Parathyroid adenoma (tissue), 2 donors: ENCODE data around the gene LSM2.
"Not testable (repeated sequence)": the region's sequence is repeated elsewhere in the genome, so short reads cannot be mapped to it uniquely, and the experiment has no call there.

Source experiments
- H2AFZ ChIP-seq: fragments of 300-600 bp; sonication (generic); one replicate; pipeline ENCODE4 v1.7.0; 2017; ENCODE audit warnings: antibody characterized with exemption, mild to moderate bottlenecking
- H3K27ac ChIP-seq: fragments of 300-600 bp; sonication (generic); one replicate; pipeline ENCODE4 v1.7.0; 2017
- H3K27me3 ChIP-seq: fragments of 300-600 bp; sonication (generic); one replicate; pipeline ENCODE4 v1.7.0; 2017; ENCODE audit warnings: low read length; ENCODE audit not compliant: control insufficient read depth, insufficient read depth
- H3K36me3 ChIP-seq: fragments of 300-600 bp; sonication (generic); one replicate; pipeline ENCODE4 v1.7.0; 2017; ENCODE audit warnings: low read length; ENCODE audit not compliant: control insufficient read depth, insufficient read depth
- H3K4me1 ChIP-seq: fragments of 300-600 bp; sonication (generic); one replicate; pipeline ENCODE4 v1.7.0; 2017; ENCODE audit warnings: control low read depth
- H3K4me2 ChIP-seq: fragments of 300-600 bp; sonication (generic); one replicate; pipeline ENCODE4 v1.7.0; 2017; ENCODE audit warnings: low read length
- H3K4me3 ChIP-seq: fragments of 300-600 bp; sonication (generic); one replicate; pipeline ENCODE4 v1.7.0; 2017; ENCODE audit warnings: low read depth, low read length
- H3K79me2 ChIP-seq: fragments of 300-600 bp; sonication (generic); one replicate; pipeline ENCODE4 v1.7.0; 2017; ENCODE audit warnings: control low read depth
- H3K9ac ChIP-seq: fragments of 300-600 bp; sonication (generic); one replicate; pipeline ENCODE4 v1.7.0; 2017; ENCODE audit warnings: mild to moderate bottlenecking
- H3K9me3 ChIP-seq: fragments of 300-600 bp; sonication (generic); one replicate; pipeline ENCODE4 v1.7.0; 2017; ENCODE audit warnings: low read length; ENCODE audit not compliant: control insufficient read depth
- CTCF ChIP-seq: fragments of 300-600 bp; sonication (generic); IDR thresholded peaks from one replicate; pipeline ENCODE4 v1.7.0; 2017; ENCODE audit warnings: antibody characterized with exemption, mild to moderate bottlenecking
- donor health status: primary hyperparathyroidism.

The LSM2 gene

GRCh38 chr6:31825553-31825952 is 18.8 kb upstream of the LSM2 start:
- H3K4me3 ChIP-seq, result peak overlapping the region; percentile 98
- H3K9ac ChIP-seq, result no peak overlapping the region
- H3K9me3 ChIP-seq, result no peaks in the 10 kb centered on the region
- H3K4me1 ChIP-seq, result peaks cover 23% of the 10 kb centered on the region
- H3K79me2 ChIP-seq, result peaks cover 8% of the 10 kb centered on the region
- peak overlapping the region; percentile 92 for H3K4me2 ChIP-seq
- no peaks in the 10 kb centered on the region for H3K27me3 ChIP-seq
- peak overlapping the region; percentile 86 for H2AFZ ChIP-seq
- H3K36me3 ChIP-seq, result no peaks in the 10 kb centered on the region
- no peak for TF ChIP-seq CTCF
- H3K27ac ChIP-seq, result peak overlapping the region; percentile 98

- not testable (repeated sequence) for H3K9ac ChIP-seq, H3K4me2 ChIP-seq, H3K4me3 ChIP-seq, H3K36me3 ChIP-seq, H3K9me3 ChIP-seq, H2AFZ ChIP-seq, H3K79me2 ChIP-seq, H3K27me3 ChIP-seq
- Histone ChIP-seq H3K4me1 (peaks cover 23% of the 10 kb centered on the region), H3K27ac (peak overlapping the region; percentile 98)
Measured at GRCh38 chr6:31823592-31824196, 16.9 kb upstream of the LSM2 start.

GRCh38 chr6:31822036-31822821 is 15.5 kb upstream of the LSM2 start:
- no peaks in the 10 kb centered on the region for H3K9me3 ChIP-seq
- no peaks in the 10 kb centered on the region for H3K79me2 ChIP-seq
- H3K27ac ChIP-seq, result peak overlapping the region; percentile 98
- peaks cover 23% of the 10 kb centered on the region for H3K4me1 ChIP-seq
- peak overlapping the region; percentile 77 for H2AFZ ChIP-seq
- H3K27me3 ChIP-seq, result no peaks in the 10 kb centered on the region
- H3K9ac ChIP-seq, result peak overlapping the region; percentile 46
- H3K4me2 ChIP-seq, result peak overlapping the region; percentile 99
- H3K36me3 ChIP-seq, result no peaks in the 10 kb centered on the region
- TF ChIP-seq CTCF, result no peak
- peak overlapping the region; percentile 94 for H3K4me3 ChIP-seq

GRCh38 chr6:31821301-31822035 is 14.7 kb upstream of the LSM2 start:
- peaks cover 22% of the 10 kb centered on the region for H3K4me1 ChIP-seq

GRCh38 chr6:31820399-31820798 is 13.6 kb upstream of the LSM2 start:
- Histone ChIP-seq H3K4me2 (peak overlapping the region; percentile 99), H3K4me3 (peak overlapping the region; percentile 94), H3K27ac (peak overlapping the region; percentile 98), H3K4me1 (peaks cover 11% of the 10 kb centered on the region)
- not testable (repeated sequence) for H3K27me3 ChIP-seq, H3K79me2 ChIP-seq, H3K9ac ChIP-seq, H3K36me3 ChIP-seq, H3K9me3 ChIP-seq, H2AFZ ChIP-seq

More at GRCh38 chr6:31821301-31822035, 14.7 kb upstream of the LSM2 start:
- H3K9ac ChIP-seq, result peak overlapping the region; percentile 31
- no peak for TF ChIP-seq CTCF
- H3K36me3 ChIP-seq, result no peaks in the 10 kb centered on the region
- H3K9me3 ChIP-seq, result no peaks in the 10 kb centered on the region
- no peaks in the 10 kb centered on the region for H3K79me2 ChIP-seq
- peak overlapping the region; percentile 94 for H3K4me3 ChIP-seq
- H2AFZ ChIP-seq, result peak overlapping the region; percentile 77
- peak overlapping the region; percentile 99 for H3K4me2 ChIP-seq
- H3K27ac ChIP-seq, result peak overlapping the region; percentile 98
- H3K27me3 ChIP-seq, result no peaks in the 10 kb centered on the region
